Keratinocyte (primary cell): ENCODE results near the gene SRGAP3. TPM values are rescaled to one million over a fixed set of nuclear protein-coding genes. Genes with fewer than 3 reads are reported as not detected.

Experiments used
- DNase-seq: peaks from one replicate; pipeline ENCODE4 v3.0.0-alpha.2; 2011; ENCODE audit warnings: low read depth, missing footprints, low spot score
- FAIRE-seq: peaks from 2 replicates; lab custom pipeline; 2011; peaks lifted over from hg19 to GRCh38; lab: Jason Lieb, UNC
- H2AFZ ChIP-seq: 2 replicates; pipeline ENCODE4 v1.6.0; 2012; ENCODE audit warnings: low read length, control low read depth, inconsistent platforms; ENCODE audit not compliant: control insufficient read depth
- H3K27ac ChIP-seq: 2 replicates; pipeline ENCODE4 v1.5.1; 2011; ENCODE audit warnings: low read length; ENCODE audit not compliant: control insufficient read depth, insufficient read depth
- H3K27me3 ChIP-seq: 3 replicates; pipeline ENCODE4 v1.6.0; 2011; ENCODE audit warnings: low read length; ENCODE audit not compliant: control insufficient read depth, insufficient read depth; ENCODE audit errors: extremely low read depth
- H3K36me3 ChIP-seq, 2 experiments: 2 replicates in 1 of 2; 3 replicates in 1 of 2; pipeline ENCODE4 v1.5.1; 2011; ENCODE audit warnings: low read length in 2 of 2, mild to moderate bottlenecking in 1 of 2; ENCODE audit not compliant: control insufficient read depth in 2 of 2, insufficient read depth in 2 of 2; ENCODE audit errors: extremely low read depth in 1 of 2
- H3K4me1 ChIP-seq: 3 replicates; pipeline ENCODE4 v1.5.1; 2011; ENCODE audit warnings: low read length; ENCODE audit not compliant: control insufficient read depth, insufficient read depth; ENCODE audit errors: extremely low read depth
- H3K4me2 ChIP-seq: 3 replicates; pipeline ENCODE4 v1.6.0; 2011; ENCODE audit warnings: low read depth, low read length; ENCODE audit not compliant: control insufficient read depth, insufficient read depth; ENCODE audit errors: extremely low read depth
- H3K4me3 ChIP-seq, 3 experiments: fragments of 200-600 bp in 1 of 3; sonication (generic) in 1 of 3; 2 replicates in 2 of 3; 3 replicates in 1 of 3; pipeline ENCODE4 v1.5.1; 2011 to 2016; ENCODE audit warnings: low read length in 3 of 3, mild to moderate bottlenecking in 3 of 3, control low read depth in 2 of 3, inconsistent platforms in 1 of 3, low read depth in 1 of 3, mixed read lengths in 1 of 3, mixed run types in 1 of 3, moderate library complexity in 1 of 3; ENCODE audit not compliant: control insufficient read depth in 2 of 3, insufficient read depth in 2 of 3; ENCODE audit errors: extremely low read depth in 1 of 3
- H3K79me2 ChIP-seq: 2 replicates; pipeline ENCODE4 v1.6.0; 2012; ENCODE audit warnings: low read length; ENCODE audit not compliant: control insufficient read depth, insufficient read depth
- H3K9ac ChIP-seq: 3 replicates; pipeline ENCODE4 v1.6.0; 2011; ENCODE audit warnings: low read length; ENCODE audit not compliant: control insufficient read depth, insufficient read depth; ENCODE audit errors: extremely low read depth
- H3K9me1 ChIP-seq: 3 replicates; pipeline ENCODE4 v1.6.0; 2011; ENCODE audit warnings: low read length; ENCODE audit not compliant: control insufficient read depth, insufficient read depth; ENCODE audit errors: extremely low read depth
- H3K9me3 ChIP-seq: 2 replicates; pipeline ENCODE4 v1.5.1; 2012; ENCODE audit warnings: low read depth, low read length; ENCODE audit not compliant: control insufficient read depth
- H4K20me1 ChIP-seq: 3 replicates; pipeline ENCODE4 v1.6.0; 2011; ENCODE audit warnings: low read length; ENCODE audit not compliant: control insufficient read depth, insufficient read depth; ENCODE audit errors: extremely low read depth
- CTCF ChIP-seq, 3 experiments: IDR thresholded peaks in 1 of 3; conservative IDR thresholded peaks in 1 of 3; optimal IDR thresholded peaks in 1 of 3; 2 replicates in 2 of 3; 3 replicates in 1 of 3; pipeline versions ENCODE3 to v1.5.1; 2011; ENCODE audit warnings: low read length in 3 of 3, mild to moderate bottlenecking in 3 of 3, moderate library complexity in 2 of 3, control low read depth in 1 of 3, inconsistent platforms in 1 of 3; ENCODE audit not compliant: insufficient read depth in 2 of 3; ENCODE audit errors: extremely low read depth in 1 of 3
- EZH2 ChIP-seq: IDR thresholded peaks from one replicate; pipeline ENCODE4 v1.6.1; 2012; ENCODE audit warnings: inconsistent platforms, mild to moderate bottlenecking, low read length, moderate library complexity
- dilution Hi-C: fragments of 300-500 bp; cut with MboI; formaldehyde crosslinking; loops from one replicate; pipeline ENCODE4 v1.7.0; 2020; ENCODE audit warnings: low sequenced_read_pairs; ENCODE audit not compliant: extremely low pct_ligation_motif_present
- polyA plus RNA-seq, 5 experiments: library from polyadenylated mRNA; depleted of rRNA in 3 of 5; stranded (reverse) in 3 of 5; stranded (forward) in 1 of 5; unstranded in 1 of 5; fragments of >200 nt; gene quantifications; 1 replicate in 1 of 5; 2 replicates in 3 of 5; 3 replicates in 1 of 5; pipeline versions ENCODE4 v1.2.1 to v1.2.3, GENCODE V29; 2011 to 2012; ENCODE audit warnings: missing spikeins in 2 of 5, low read depth in 1 of 5, low replicate concordance in 1 of 5

The SRGAP3 gene
- polyA plus RNA-seq, 1 donor (not counting 4 experiments of a cell fraction or from before 2014, with no cell fraction given), result 7.2 TPM

DNA sequence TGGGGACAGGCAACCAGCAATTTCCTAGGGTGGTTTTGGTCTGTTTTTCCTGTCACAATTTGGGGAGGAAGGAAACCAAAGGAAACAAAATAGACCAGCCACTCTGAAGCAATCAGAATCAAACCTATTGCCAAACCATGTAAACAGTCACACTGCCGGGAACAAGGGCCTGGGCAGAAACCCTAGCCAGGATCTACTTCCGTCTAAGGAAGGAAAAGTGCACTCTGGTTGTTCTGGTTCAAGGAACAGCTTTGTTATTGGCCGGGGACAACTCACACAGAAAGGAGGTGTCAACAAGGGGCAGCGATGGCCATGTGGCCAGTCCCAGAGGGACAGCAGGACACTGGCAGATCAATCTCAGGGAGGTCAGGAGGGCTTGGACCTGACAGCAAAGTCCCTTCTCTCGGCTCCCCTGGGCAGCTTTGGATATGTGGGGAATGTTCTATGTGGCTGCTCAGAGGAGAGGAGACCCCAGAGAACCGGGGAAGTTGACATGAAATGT, 268.6 kb downstream of the SRGAP3 start:
- Histone ChIP-seq H3K9me3 (no peaks in the 10 kb centered on the region), H3K4me1 (no peaks in the 10 kb centered on the region), H3K27ac (no peak overlapping the region), H3K9me1 (no peaks in the 10 kb centered on the region), H2AFZ (no peak overlapping the region), H3K36me3 (no peaks in the 10 kb centered on the region), H4K20me1 (no peaks in the 10 kb centered on the region), H3K4me2 (no peak overlapping the region), H3K4me3 (no peak overlapping the region), H3K79me2 (no peaks in the 10 kb centered on the region), H3K9ac (no peak overlapping the region), H3K27me3 (peaks cover 4% of the 10 kb centered on the region)
- no peak for DNase-seq
- FAIRE-seq, result no peak
- dilution Hi-C loops, result loop anchor here (25.0 kb wide), 1 partner anchor 331 kb away; no protein-coding TSS in a partner anchor
- TF ChIP-seq CTCF (optimal IDR thresholded peaks at IDR 0.05 in 1 of 3, IDR thresholded peaks at IDR 0.05 in 1 of 3, conservative IDR thresholded peaks at IDR 0.05 in 1 of 3; ENCODE audit: extremely low read depth in 1 of 3, insufficient read depth in 2 of 3, low read length in 3 of 3) (no peak), EZH2 (no peak)

DNA sequence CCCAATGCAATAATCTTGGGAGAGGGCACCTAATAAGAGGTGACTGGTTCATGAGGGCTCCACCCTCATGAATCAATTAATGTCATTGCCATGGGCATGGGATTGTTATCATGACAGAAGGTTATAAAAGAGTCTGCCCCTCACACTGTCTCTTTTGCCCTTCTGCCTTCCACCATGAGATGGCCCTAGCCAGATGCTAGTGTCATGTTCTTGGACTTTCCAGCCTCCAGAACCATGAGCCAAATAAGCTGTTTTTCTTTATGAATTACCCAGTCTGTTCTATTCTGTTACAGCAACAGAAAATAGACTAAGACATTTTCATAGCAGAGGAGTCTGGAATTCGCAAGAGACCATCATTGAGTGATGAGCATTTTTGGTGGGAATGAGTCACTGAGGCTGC, 270.2 kb downstream of the SRGAP3 start:
- H3K9me1 ChIP-seq, result no peaks in the 10 kb centered on the region
- H2AFZ ChIP-seq, result no peak overlapping the region
- no peak overlapping the region for H3K9ac ChIP-seq
- no peak overlapping the region for H3K4me3 ChIP-seq
- H4K20me1 ChIP-seq, result no peaks in the 10 kb centered on the region
- H3K79me2 ChIP-seq, result no peaks in the 10 kb centered on the region
- TF ChIP-seq CTCF (optimal IDR thresholded peaks at IDR 0.05 in 1 of 3, IDR thresholded peaks at IDR 0.05 in 1 of 3, conservative IDR thresholded peaks at IDR 0.05 in 1 of 3; ENCODE audit: extremely low read depth in 1 of 3, insufficient read depth in 2 of 3, low read length in 3 of 3) (no peak), EZH2 (no peak)
- H3K4me2 ChIP-seq, result no peak overlapping the region
- DNase-seq, result no peak
- peaks cover 4% of the 10 kb centered on the region for H3K27me3 ChIP-seq
- dilution Hi-C loops, result loop anchor here (25.0 kb wide), 1 partner anchor 333 kb away; no protein-coding TSS in a partner anchor
- no peak overlapping the region for H3K27ac ChIP-seq
- H3K36me3 ChIP-seq, result no peaks in the 10 kb centered on the region
- FAIRE-seq, result no peak
- no peaks in the 10 kb centered on the region for H3K9me3 ChIP-seq
- H3K4me1 ChIP-seq, result no peaks in the 10 kb centered on the region
